IMR-90 (cell line): ENCODE measurements around the gene AGAP1. TPM values are rescaled to one million over a fixed set of nuclear protein-coding genes. Genes with fewer than 3 reads are reported as not detected.

ENCODE experiments used
- ATAC-seq: fragments of 200-7000 bp; cut with Tn5 transposase; 2 replicates; pipeline ENCODE4 v1.9.1; 2020; ENCODE audit warnings: low read depth, mild to moderate bottlenecking, moderate library complexity
- BruUV-seq: library from RNA; stranded (reverse); fragments of 400-500 nt; replicated peaks from 2 replicates; lab custom pipeline; 2021; lab: Mats Ljungman, UMichigan
- CTCF ChIA-PET: fragments of 300-600 bp; formaldehyde crosslinking; extraction: SDS; loops from one replicate; lab custom pipeline; 2021; ENCODE audit warnings: antibody characterized with exemption; lab: Yijun Ruan, JAX
- POLR2A ChIA-PET: fragments of 300-600 bp; sonication (Branson Sonifier 250); formaldehyde crosslinking; loops from one replicate; lab custom pipeline; 2022; ENCODE audit warnings: antibody characterized with exemption; ENCODE audit not compliant: unreplicated experiment; lab: Charles Lee
- DNase-seq: peaks from one replicate; pipeline ENCODE4 v3.0.0; 2013
- H2AFZ ChIP-seq: replicated peaks from 2 replicates; pipeline ENCODE3; 2013; ENCODE audit warnings: low read length, mild to moderate bottlenecking; ENCODE audit not compliant: poor library complexity
- H2AK5ac ChIP-seq: 2 replicates; pipeline ENCODE4 v1.6.1; 2013; ENCODE audit warnings: low read depth, low read length, inconsistent platforms
- H2AK9ac ChIP-seq: replicated peaks from 2 replicates; pipeline ENCODE3; 2013; ENCODE audit warnings: mild to moderate bottlenecking, low read depth, low read length, moderate library complexity; ENCODE audit not compliant: poor library complexity
- H2BK120ac ChIP-seq: 2 replicates; pipeline ENCODE4 v1.6.1; 2013; ENCODE audit warnings: low read depth, low read length, inconsistent platforms
- H2BK15ac ChIP-seq: 3 replicates; pipeline ENCODE4 v1.6.1; 2013; ENCODE audit warnings: low read depth, low read length, inconsistent platforms
- H2BK20ac ChIP-seq: 2 replicates; pipeline ENCODE4 v1.6.1; 2013; ENCODE audit warnings: low read depth, mild to moderate bottlenecking, inconsistent platforms, low read length, moderate library complexity
- H2BK5ac ChIP-seq: 2 replicates; pipeline ENCODE4 v1.6.1; 2013; ENCODE audit warnings: mild to moderate bottlenecking, low read depth, low read length, inconsistent platforms; ENCODE audit not compliant: poor library complexity, severe bottlenecking
- H3K14ac ChIP-seq: replicated peaks from 2 replicates; pipeline ENCODE4 v1.6.1; 2013; ENCODE audit warnings: low read depth, low read length, inconsistent platforms
- H3K18ac ChIP-seq: 2 replicates; pipeline ENCODE4 v1.6.1; 2013; ENCODE audit warnings: low read depth, low read length, control low read depth
- H3K23ac ChIP-seq: 2 replicates; pipeline ENCODE4 v1.6.1; 2013; ENCODE audit warnings: low read depth, low read length, inconsistent platforms
- H3K27ac ChIP-seq: 2 replicates; pipeline ENCODE4 v1.5.1; 2013; ENCODE audit warnings: mild to moderate bottlenecking, control low read depth, low read length; ENCODE audit not compliant: insufficient read depth
- H3K27me3 ChIP-seq: 2 replicates; pipeline ENCODE4 v1.6.1; 2013; ENCODE audit warnings: low read length; ENCODE audit not compliant: control insufficient read depth, insufficient read depth
- H3K36me3 ChIP-seq: 2 replicates; pipeline ENCODE4 v1.6.1; 2013; ENCODE audit warnings: low read length, mixed read lengths; ENCODE audit not compliant: control insufficient read depth, insufficient read depth
- H3K4ac ChIP-seq: 2 replicates; pipeline ENCODE4 v1.6.1; 2013; ENCODE audit warnings: low read depth, low read length, inconsistent platforms
- H3K4me1 ChIP-seq: 2 replicates; pipeline ENCODE4 v1.6.1; 2013; ENCODE audit warnings: low read length, mixed read lengths; ENCODE audit not compliant: control insufficient read depth, insufficient read depth
- H3K4me2 ChIP-seq: 2 replicates; pipeline ENCODE4 v1.6.1; 2013; ENCODE audit warnings: low read depth, mild to moderate bottlenecking, control low read depth, low read length, moderate library complexity
- H3K4me3 ChIP-seq: 2 replicates; pipeline ENCODE4 v1.5.1; 2013; ENCODE audit warnings: low read depth, mild to moderate bottlenecking, control low read depth, low read length, moderate library complexity; ENCODE audit not compliant: insufficient read depth
- H3K56ac ChIP-seq: 2 replicates; pipeline ENCODE4 v1.6.1; 2013; ENCODE audit warnings: low read length, inconsistent platforms; ENCODE audit not compliant: insufficient read depth; ENCODE audit errors: extremely low read depth
- H3K79me1 ChIP-seq, 2 experiments: 2 replicates each; pipeline ENCODE4 v1.6.1; 2013; ENCODE audit warnings: low read length in 2 of 2, inconsistent platforms in 1 of 2, low read depth in 1 of 2
- H3K9ac ChIP-seq: 2 replicates; pipeline ENCODE4 v1.6.1; 2013; ENCODE audit warnings: low read depth, low read length, control low read depth
- H3K9me1 ChIP-seq: 2 replicates; pipeline ENCODE4 v1.6.1; 2013; ENCODE audit warnings: low read length, inconsistent platforms; ENCODE audit not compliant: insufficient read depth
- H3K9me3 ChIP-seq: 2 replicates; pipeline ENCODE4 v1.6.1; 2013; ENCODE audit warnings: low read length; ENCODE audit not compliant: control insufficient read depth, insufficient read depth
- H4K20me1 ChIP-seq: 2 replicates; pipeline ENCODE4 v1.6.1; 2013; ENCODE audit warnings: low read length, inconsistent platforms; ENCODE audit not compliant: insufficient read depth
- H4K5ac ChIP-seq: 2 replicates; pipeline ENCODE4 v1.6.1; 2013; ENCODE audit warnings: mild to moderate bottlenecking, low read depth, low read length, control low read depth
- H4K8ac ChIP-seq, 2 experiments: 2 replicates each; pipeline ENCODE4 v1.6.1; 2013; ENCODE audit warnings: low read depth in 2 of 2, low read length in 2 of 2, control low read depth in 1 of 2, inconsistent platforms in 1 of 2
- H4K91ac ChIP-seq: 2 replicates; pipeline ENCODE4 v1.6.1; 2013; ENCODE audit warnings: low read depth, low read length, inconsistent platforms; ENCODE audit not compliant: insufficient read depth
- BHLHE40 ChIP-seq: fragments of 150-350 bp; IDR thresholded peaks from 2 replicates; pipeline ENCODE4 v1.6.1; 2016; ENCODE audit warnings: mild to moderate bottlenecking, low read depth, low read length
- CEBPB ChIP-seq: IDR thresholded peaks from 2 replicates; pipeline ENCODE4 v1.6.1; 2012; ENCODE audit warnings: low read depth, low read length, improper control_type of control experiment
- CHD1 ChIP-seq: IDR thresholded peaks from 2 replicates; pipeline ENCODE4 v1.6.1; 2012; ENCODE audit warnings: low read depth, low read length, improper control_type of control experiment
- FOS ChIP-seq: fragments of 150-350 bp; IDR thresholded peaks from 2 replicates; pipeline ENCODE4 v1.6.1; 2016; ENCODE audit warnings: low read depth, low read length
- MAFK ChIP-seq: IDR thresholded peaks from 2 replicates; pipeline ENCODE4 v1.6.1; 2012; ENCODE audit warnings: low read depth, low read length, improper control_type of control experiment
- MAZ ChIP-seq: IDR thresholded peaks from 2 replicates; pipeline ENCODE4 v1.6.1; 2012; ENCODE audit warnings: low read depth, mild to moderate bottlenecking, low read length, improper control_type of control experiment, moderate library complexity, borderline replicate concordance
- MXI1 ChIP-seq: IDR thresholded peaks from 2 replicates; pipeline ENCODE4 v1.6.1; 2012; ENCODE audit warnings: low read depth, mild to moderate bottlenecking, low read length, moderate library complexity, borderline replicate concordance
- NFE2L2 ChIP-seq: fragments of 150-350 bp; IDR thresholded peaks from 2 replicates; pipeline ENCODE4 v1.6.1; 2016; ENCODE audit warnings: low read depth, mild to moderate bottlenecking, low read length
- POLR2A ChIP-seq: IDR thresholded peaks from 2 replicates; pipeline ENCODE4 v1.6.1; 2012; ENCODE audit warnings: mild to moderate bottlenecking, low read depth, low read length
- RAD21 ChIP-seq: IDR thresholded peaks from 2 replicates; pipeline ENCODE4 v1.6.1; 2012; ENCODE audit warnings: low read length, improper control_type of control experiment
- RCOR1 ChIP-seq: IDR thresholded peaks from 2 replicates; pipeline ENCODE4 v1.6.1; 2012; ENCODE audit warnings: mild to moderate bottlenecking, low read length, improper control_type of control experiment; ENCODE audit not compliant: insufficient replicate concordance
- RFX5 ChIP-seq: IDR thresholded peaks from 2 replicates; pipeline ENCODE4 v1.8.0; 2012; ENCODE audit warnings: low read depth, mild to moderate bottlenecking, low read length, moderate library complexity
- SMC3 ChIP-seq: fragments of 150-350 bp; IDR thresholded peaks from 2 replicates; pipeline ENCODE4 v1.6.1; 2016; ENCODE audit warnings: low read depth, mild to moderate bottlenecking, antibody characterized with exemption, low read length, moderate library complexity
- WGBS, 2 experiments: methylation state at CpG; one replicate each; pipeline versions ENCODE4 v1.1.5 to v1.1.7; 2013; ENCODE audit warnings: missing lambda C conversion rate in 2 of 2; ENCODE audit not compliant: insufficient read length in 1 of 2; ENCODE audit errors: extremely low coverage in 2 of 2; 5-methylcytosine and 5-hydroxymethylcytosine counted together
- dilution Hi-C: fragments of 300-500 bp; cut with HindIII; formaldehyde crosslinking; loops from one replicate; pipeline ENCODE4 v1.14.3; 2018; ENCODE audit warnings: low sequenced_read_pairs; ENCODE audit not compliant: unreplicated experiment
- in situ Hi-C: fragments of 300-500 bp; cut with MboI; formaldehyde crosslinking; loops from 3 replicates; pipeline ENCODE4 v1.14.3; 2019; ENCODE audit warnings: low sequenced_read_pairs, inconsistent platforms, mixed read lengths
- intact Hi-C: fragments of 100-400 bp; cut with micrococcal nuclease; formaldehyde crosslinking; loops from 2 replicates; pipeline ENCODE4 v1.10.0; 2022
- polyA plus RNA-seq, 3 experiments: library from polyadenylated mRNA; depleted of rRNA; stranded (reverse); fragments of >200 nt; gene quantifications; 2 replicates each; pipeline ENCODE4 v1.2.3, GENCODE V29; 2012; ENCODE audit warnings: low replicate concordance in 1 of 3
- total RNA-seq: library from RNA; depleted of rRNA; stranded (reverse); fragments of >200 nt; gene quantifications from 2 replicates; pipeline ENCODE4 v1.2.3, GENCODE V29; 2012
- TF ChIP-seq, protein P1 (sequence below): fragments of 150-350 bp; IDR thresholded peaks from 2 replicates; pipeline ENCODE4 v1.6.1; 2017; ENCODE audit warnings: mild to moderate bottlenecking, antibody characterized with exemption, low read length, low read depth
- TF ChIP-seq, protein P2 (sequence below): fragments of 150-350 bp; IDR thresholded peaks from 2 replicates; pipeline ENCODE4 v1.6.1; 2016; ENCODE audit warnings: low read depth, mild to moderate bottlenecking, low read length, moderate library complexity, borderline replicate concordance
- TF ChIP-seq, protein P3 (sequence below): conservative IDR thresholded peaks from 2 replicates; pipeline ENCODE4 v1.5.1; 2012; ENCODE audit warnings: mild to moderate bottlenecking, low read depth, low read length, improper control_type of control experiment

AGAP1 gene
- total and polyA plus RNA-seq, 2 of the 4 experiments (the other 2 are of a cell fraction) = 15.1 to 16.4 TPM

DNA sequence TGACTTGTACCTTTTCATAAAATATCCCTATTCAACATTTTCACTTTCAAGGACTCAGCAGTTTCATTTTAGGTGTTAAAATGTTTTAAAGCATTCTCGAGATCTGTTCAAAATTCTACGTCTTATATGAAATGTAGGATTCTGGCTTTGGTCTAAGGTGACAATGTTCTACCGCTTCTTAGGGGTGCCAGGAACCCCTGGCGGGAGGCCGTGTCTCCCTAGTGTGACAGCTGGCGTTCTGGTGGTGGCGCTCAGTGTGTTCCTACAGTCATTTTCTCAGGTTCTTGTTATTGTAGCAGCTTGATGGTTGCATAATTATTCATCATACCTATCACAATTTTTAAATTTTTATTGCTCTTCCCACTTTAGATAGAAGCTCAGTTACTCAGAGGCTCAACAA lies 204.6 kb downstream of the AGAP1 start:
- ATAC-seq (no peak), DNase-seq (no peak)
- no peak overlapping the region for H2BK20ac ChIP-seq
- H4K91ac ChIP-seq = no peak overlapping the region
- H3K23ac ChIP-seq = no peak overlapping the region
- no peaks in the 10 kb centered on the region for H3K27me3 ChIP-seq
- H3K4me3 ChIP-seq = no peak overlapping the region
- intact Hi-C loops (no loop called here), in situ Hi-C loops (no loop called here), dilution Hi-C loops (no loop called here)
- no peak overlapping the region for H2BK120ac ChIP-seq
- H2BK15ac ChIP-seq = no peak overlapping the region
- no peak overlapping the region for H3K9ac ChIP-seq
- no peak overlapping the region for H2AK9ac ChIP-seq
- H3K9me3 ChIP-seq = no peaks in the 10 kb centered on the region
- H4K8ac ChIP-seq = no peak overlapping the region
- no peak overlapping the region for H3K27ac ChIP-seq
- no peak overlapping the region for H2AFZ ChIP-seq
- H3K9me1 ChIP-seq = peaks cover 4% of the 10 kb centered on the region
- H3K36me3 ChIP-seq = no peaks in the 10 kb centered on the region
- CTCF ChIA-PET = no interaction called here
- BruUV-seq = no TSS peak
- H3K18ac ChIP-seq = no peak overlapping the region
- H4K20me1 ChIP-seq = peaks cover 70% of the 10 kb centered on the region
- WGBS, 2 experiments = no CpG with 5 or more reads among the region's 7 CpGs
- peaks cover 10% of the 10 kb centered on the region for H3K4me1 ChIP-seq
- no peak overlapping the region for H2BK5ac ChIP-seq
- no peak overlapping the region for H2AK5ac ChIP-seq
- H3K4ac ChIP-seq = no peak overlapping the region
- POLR2A ChIA-PET = no interaction called here
- H4K5ac ChIP-seq = no peak overlapping the region
- H3K56ac ChIP-seq = no peak overlapping the region
- peaks cover 28 to 61% of the 10 kb centered on the region in 2 experiments for H3K79me1 ChIP-seq
- H3K4me2 ChIP-seq = no peak overlapping the region
- TF ChIP-seq MAZ (no peak), MXI1 (no peak), POLR2A (no peak), MAFK (no peak), SMC3 (no peak), NFE2L2 (no peak), FOS (no peak), RAD21 (no peak), RFX5 (no peak), RCOR1 (no peak), CHD1 (no peak), CEBPB (no peak), BHLHE40 (no peak)
- TF ChIP-seq, protein P1, sequence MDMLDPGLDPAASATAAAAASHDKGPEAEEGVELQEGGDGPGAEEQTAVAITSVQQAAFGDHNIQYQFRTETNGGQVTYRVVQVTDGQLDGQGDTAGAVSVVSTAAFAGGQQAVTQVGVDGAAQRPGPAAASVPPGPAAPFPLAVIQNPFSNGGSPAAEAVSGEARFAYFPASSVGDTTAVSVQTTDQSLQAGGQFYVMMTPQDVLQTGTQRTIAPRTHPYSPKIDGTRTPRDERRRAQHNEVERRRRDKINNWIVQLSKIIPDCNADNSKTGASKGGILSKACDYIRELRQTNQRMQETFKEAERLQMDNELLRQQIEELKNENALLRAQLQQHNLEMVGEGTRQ = no peak
- TF ChIP-seq, protein P2, sequence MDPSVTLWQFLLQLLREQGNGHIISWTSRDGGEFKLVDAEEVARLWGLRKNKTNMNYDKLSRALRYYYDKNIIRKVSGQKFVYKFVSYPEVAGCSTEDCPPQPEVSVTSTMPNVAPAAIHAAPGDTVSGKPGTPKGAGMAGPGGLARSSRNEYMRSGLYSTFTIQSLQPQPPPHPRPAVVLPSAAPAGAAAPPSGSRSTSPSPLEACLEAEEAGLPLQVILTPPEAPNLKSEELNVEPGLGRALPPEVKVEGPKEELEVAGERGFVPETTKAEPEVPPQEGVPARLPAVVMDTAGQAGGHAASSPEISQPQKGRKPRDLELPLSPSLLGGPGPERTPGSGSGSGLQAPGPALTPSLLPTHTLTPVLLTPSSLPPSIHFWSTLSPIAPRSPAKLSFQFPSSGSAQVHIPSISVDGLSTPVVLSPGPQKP = no peak
- TF ChIP-seq, protein P3, sequence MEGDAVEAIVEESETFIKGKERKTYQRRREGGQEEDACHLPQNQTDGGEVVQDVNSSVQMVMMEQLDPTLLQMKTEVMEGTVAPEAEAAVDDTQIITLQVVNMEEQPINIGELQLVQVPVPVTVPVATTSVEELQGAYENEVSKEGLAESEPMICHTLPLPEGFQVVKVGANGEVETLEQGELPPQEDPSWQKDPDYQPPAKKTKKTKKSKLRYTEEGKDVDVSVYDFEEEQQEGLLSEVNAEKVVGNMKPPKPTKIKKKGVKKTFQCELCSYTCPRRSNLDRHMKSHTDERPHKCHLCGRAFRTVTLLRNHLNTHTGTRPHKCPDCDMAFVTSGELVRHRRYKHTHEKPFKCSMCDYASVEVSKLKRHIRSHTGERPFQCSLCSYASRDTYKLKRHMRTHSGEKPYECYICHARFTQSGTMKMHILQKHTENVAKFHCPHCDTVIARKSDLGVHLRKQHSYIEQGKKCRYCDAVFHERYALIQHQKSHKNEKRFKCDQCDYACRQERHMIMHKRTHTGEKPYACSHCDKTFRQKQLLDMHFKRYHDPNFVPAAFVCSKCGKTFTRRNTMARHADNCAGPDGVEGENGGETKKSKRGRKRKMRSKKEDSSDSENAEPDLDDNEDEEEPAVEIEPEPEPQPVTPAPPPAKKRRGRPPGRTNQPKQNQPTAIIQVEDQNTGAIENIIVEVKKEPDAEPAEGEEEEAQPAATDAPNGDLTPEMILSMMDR = no peak
- H3K14ac ChIP-seq = no peak overlapping the region
